Stimulated activated CD4-positive, alpha-beta T cell treated with anti-CD3 and anti-CD28 coated beads, Interleukin-1b, Interleukin-23, amount 100 ng/mL, for 1 hour (primary cell): ENCODE measurements around the gene GH1.
A peak's percentile ranks its signal among the peaks of the same experiment; 100 is the strongest.
"Not testable (repeated sequence)": the region's sequence is repeated elsewhere in the genome, so short reads cannot be mapped to it uniquely, and the experiment has no call there.

Source experiments
- DNase-seq, 2 donors: peaks; one replicate each; pipeline ENCODE4 v3.0.0-alpha.2; 2020; ENCODE audit warnings: low read depth in 2 of 2

Gene GH1

DNA sequence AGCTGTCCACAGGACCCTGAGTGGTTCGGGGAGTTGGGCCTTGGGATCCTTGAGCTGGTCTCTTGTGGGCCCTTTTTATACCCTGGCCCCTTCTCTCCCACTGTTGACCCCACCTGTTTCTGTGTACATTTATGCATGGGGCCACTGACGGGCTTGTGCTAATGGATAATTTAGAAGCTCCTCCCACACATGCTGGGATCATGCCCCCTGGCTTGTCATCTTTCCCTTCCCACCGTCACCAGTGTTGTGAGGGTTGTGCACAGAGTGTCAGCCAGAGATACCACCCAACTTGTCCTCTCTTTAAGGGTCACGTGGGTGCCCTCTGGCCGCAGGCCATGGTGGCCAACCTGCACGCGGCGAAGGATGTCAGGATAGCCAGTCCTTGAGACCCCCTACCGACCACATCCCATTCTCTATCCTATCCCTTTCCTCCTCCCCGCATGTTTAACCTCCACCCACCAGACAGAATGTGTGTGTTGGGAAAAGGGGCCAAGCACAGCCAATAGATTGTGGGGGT, at the start of gene GH1:
GH1 (minus strand) TSS at position 51 of the 517 bp plus-strand sequence. CDS start 63 bp downstream, outside the sequence.
- DNase-seq: not testable (repeated sequence)

DNA sequence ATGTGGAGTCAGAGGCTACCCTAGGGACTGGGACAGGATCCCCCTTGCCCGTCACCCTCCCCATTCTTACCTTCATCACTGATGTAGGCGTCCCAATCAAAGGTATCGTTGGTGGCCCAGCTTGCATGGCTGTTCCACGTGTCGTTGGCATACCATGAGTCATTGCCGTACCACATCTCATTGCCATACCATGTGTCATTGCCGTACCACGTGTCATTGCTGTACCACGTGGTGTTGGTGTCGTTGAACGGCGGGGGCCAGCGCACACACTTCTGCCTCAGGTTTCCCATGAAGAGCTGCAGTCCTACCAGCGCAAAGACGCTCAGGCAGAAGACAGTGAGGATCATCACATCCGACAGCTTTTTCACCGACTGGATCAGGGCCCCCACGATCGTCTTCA, 49.3 kb upstream of the GH1 start:
- no peak for DNase-seq

DNA sequence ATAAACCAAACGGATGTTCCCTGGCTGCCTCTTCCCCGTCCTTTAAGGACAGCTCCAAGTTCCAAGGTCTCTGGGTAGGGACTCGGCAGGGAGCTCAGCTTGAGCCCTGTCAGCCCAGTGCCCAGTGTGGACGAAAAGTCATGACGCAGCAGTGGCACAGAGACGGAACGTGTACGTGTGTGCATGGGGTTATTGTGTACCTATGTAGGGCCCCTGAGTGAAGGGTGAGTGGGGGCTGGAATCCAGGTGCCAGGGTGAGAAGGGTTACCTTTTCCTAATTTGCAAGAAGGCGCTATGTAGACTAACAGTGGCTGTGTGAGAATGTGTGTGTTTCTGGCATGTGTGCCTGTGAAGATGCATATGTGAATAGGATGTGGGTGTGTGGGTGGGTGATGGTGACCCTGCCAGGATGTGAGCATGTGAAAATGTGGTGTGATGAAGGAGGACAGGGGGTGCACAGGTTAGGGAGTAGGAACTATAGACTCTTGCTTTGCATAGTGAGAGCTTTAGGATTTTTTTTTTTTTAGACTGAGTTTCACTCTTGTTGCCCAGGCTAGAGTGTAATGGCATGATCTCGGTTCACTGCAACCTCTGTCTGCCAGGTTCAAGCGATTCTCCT, 48.1 kb upstream of the GH1 start:
- no peak for DNase-seq

DNA sequence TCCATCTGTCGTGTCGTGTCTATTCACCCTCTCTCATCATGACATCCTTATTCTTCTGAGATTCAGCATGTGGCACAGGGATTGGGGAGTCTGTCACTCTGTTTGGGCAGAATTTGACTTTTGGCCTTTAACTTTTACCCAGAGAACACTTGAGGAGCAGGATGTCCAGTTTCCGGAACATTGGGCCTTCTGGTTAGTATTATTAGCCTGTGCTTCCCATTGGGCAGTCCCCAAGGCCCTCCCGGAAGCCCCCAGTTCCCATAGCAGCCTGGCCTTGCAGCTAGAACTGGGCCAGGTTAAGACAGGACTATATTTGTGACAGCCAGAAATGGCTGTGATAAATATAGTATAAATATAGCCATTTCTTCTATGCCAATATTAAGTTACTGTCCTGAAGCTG, 44.5 kb upstream of the GH1 start:
- no peak for DNase-seq

DNA sequence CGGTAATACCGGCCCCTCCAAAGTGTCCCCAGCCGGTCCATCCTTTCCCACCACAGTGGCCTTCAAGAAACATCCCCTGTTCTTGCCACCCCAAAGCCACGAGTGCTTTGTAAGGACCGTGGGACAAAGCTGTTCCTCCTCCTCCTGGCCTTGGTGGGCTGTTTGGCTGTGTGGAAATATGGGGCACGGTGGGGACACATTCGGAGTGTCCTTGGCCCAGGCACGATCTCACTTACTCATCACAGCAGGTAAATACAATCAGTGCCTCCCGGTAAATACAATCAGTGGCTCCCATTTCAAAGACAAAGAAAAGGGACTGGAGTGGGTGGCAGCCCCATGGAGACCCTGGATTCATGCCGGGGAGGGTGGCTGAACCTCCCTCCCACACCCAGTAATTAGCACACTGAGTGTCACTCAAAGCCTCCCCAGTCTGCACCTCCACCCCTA, 43.7 kb upstream of the GH1 start:
- no peak for DNase-seq

DNA sequence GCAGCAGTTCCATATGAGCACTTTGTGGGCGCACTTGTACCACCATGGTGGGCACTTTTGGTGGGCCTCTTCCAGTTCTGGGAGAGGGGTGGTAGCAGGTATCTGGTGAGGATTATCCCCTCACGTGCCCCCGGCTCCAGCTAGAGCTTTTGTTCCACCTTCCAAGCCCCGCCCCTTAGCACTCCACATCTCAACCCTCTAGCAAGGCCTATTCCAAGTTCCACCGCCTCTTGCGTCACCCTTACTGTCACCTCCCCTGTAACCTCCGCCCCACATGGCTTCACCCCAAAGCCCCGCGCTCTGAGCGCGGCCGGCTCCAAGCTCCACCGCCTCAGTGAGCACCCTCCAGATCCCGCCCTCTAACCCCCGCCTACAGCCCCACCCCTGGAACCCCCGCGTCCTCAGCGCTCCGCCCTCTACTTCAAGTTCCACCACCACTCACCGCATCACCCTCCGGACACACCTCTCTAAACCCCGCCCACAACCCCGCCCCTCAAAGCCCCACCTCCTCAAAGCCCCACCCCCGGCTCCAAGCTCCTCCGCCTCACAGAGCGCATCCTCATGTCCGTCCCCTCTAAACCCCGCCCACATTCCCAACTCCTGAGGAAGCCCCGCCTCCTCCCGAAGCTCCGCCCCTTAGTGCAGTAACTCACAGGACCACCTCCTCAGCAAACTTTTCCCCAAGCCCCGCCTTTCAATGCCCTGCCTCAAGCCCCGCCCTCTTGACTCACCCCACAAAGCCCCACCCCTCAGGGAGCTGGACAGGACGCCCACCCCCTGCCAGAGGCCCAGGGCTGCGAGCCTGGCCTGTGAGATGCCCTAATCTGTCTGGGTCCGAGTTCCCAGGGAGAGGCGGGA, 42.9 kb upstream of the GH1 start:
- no peak for DNase-seq

DNA sequence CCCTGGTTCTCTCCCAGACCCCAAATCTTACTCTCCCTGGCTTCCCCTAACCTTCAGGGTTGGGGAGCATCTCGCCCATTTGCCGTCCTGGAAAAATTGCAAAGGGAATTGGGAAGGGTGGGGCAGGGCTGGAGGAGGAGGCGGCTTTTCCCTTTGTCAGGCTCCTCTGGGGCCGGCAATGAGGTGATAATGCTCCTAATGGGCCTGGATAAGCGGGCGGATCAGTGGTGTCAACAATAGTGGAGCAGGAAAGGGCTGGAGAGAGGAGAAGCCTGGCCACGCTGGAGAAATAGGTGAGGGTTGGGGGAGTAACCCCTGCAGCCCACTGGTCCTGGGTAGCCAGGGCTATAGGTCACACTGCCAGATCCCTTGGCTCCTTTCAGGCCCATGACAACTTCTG, 41.8 kb upstream of the GH1 start:
- no peak for DNase-seq

DNA sequence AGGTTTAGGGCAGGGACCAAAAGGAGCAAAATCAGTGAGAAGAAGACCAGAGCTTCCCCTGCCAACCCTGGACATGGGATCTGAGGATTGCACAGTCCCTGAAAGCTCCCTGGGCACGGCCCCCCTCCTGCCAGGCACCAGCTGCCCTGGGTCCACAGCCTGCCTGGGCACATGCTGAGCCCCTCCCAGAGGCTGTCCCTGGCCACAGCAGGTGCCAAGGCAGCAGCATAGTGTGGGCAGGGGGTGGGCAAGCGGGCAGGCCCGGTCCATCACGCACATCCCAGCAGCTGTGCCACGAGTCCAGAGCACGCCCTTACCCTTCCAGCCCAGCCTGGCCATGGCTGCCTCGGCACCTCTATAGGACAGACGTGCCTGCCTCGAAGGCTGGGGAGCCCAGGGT, 41.4 kb upstream of the GH1 start:
- DNase-seq: no peak

DNA sequence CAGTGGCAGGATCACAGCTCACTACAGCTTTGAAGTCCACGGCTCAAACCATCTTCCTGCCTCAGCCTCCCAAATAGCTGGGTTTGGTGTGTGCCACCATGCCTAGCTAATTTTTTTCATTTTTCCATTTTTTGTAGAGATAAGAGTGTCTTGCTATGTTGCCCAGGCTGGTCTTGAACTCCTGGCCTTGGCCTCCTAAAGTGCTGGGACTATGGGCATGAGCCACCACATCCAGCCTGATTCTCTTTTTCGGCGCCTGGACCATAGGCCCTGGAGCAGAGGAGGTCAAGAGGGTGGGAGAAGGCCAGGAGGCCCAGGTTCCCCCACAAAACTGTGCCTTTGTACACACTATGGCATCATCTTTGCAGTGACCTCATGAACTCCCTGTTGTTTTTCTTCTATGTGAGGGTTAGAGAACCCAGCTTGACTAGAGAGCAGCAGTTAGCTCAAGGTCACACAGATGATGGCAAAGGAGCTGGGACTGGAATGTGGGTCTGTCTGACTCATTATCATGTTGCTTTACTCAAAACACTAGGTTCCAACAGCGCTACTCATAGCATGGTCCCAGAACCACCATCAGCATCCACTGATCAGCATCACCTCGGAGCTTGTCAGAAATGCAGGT, 37.8 kb upstream of the GH1 start:
- DNase-seq: no peak

DNA sequence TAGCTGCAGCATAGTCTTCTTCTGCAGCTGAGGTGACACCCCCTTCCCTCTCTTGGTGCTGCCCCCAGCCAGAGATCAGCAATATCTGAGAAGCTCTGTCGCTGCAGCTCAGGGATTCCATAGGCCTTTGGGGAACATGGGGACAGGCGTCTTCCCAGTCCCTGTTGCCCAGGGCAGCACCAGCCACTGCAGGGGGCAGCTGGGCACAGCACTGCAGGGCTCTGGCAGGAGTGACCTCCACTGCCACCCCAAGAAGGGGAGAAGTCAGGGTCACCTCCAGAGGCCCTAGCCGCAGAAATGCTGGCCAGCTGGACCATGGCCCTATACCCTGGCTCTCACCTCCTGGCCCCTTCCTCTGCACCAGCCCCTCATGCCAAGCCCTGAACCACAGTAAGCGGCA, 37.2 kb upstream of the GH1 start:
- no peak for DNase-seq

DNA sequence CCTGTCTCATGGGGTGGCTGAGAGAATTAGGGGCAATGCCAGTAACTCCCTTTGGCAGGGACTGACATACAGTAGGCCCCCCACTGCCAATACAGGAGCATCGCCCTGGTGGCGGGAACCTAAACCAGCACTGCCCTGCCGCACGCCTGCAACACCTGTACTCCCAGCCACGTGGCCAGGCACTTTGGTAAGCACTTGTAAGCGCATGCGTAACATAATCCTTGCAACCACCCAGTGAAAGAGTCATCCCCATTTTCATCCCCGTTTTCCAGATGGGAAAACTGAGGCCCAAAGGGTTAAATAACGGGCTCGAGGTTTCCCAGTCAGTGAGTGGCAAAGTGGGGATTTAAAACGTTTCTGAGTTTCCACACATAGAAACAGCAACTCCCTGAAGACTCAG, 36.6 kb upstream of the GH1 start:
- DNase-seq: no peak

DNA sequence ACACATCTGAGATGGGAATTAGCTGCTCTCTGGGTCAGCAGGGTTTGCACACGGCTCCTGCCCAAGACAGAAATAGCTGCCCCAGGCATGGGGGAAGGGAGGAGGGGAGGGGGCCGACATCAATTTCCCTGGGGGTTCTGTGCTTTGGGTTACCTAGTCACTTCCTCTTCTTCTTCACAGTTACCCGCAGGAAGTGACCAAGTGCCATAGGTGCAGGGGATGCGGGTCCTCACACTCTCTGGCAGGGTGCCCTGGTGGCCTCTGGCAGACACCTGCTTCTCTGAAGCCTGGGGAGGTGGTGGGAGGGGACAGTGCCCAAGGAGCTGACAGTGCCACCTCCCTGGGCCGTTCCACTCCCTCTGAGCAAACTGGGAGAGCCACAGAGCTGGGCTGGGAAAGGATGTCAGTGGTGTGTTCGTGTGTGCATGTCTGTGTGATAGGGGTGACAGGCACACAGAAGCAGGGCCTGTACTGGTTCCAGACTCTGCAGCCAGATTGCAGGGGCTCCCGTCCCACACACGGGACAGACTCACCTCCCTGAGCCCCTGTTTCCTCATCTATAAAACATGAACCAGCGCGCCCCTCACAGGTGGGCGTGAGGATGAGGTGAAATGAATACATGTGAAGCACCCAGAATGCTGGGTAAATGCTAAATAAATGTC, 35.9 kb upstream of the GH1 start:
- no peak for DNase-seq

DNA sequence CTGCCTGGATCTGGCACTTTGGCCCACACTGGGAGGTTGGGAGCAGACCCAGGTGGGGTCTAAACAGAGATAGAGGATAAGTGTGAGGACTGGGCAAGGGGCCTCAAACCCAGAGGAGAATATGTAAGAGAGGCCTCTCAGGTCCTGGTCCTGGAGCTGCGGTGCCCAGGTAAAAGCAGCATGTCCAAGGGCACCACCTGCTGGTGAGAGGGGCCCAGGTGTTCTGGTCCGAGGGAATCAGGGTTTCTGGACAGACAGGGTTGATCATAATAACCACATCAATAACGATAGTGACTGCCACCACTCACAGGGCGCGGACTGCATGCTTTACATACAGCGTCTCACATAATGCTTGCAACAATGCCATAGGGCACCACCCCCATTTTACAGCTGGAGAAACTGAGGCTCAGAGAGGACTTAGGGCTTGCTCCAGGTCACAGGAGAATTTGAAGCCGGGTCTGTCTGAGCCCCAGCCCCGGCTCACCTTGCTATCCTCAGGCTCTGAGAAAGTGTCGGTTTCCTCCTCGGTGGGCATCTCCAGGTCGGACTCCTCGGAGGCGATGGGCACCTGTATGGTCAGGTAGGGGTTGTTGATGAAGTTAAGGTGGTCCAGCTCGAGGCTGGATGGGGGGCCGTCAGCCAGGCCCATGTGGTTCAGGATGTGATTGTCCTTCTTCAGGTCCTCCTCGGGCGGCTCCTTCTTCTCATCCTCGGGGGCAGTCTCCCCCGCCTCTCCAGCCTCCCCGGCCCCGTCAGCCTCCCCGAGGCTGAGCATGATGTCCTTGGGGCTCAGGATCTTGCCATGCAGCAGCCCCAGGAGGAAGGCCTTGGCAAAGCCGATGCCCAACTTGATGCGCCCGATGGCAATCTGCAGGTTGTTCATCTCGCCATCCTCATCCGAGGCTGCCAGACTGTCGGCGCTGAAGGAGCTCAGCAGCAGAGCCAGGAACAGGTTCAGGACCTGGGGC, 32.6 kb upstream of the GH1 start:
- no peak for DNase-seq

DNA sequence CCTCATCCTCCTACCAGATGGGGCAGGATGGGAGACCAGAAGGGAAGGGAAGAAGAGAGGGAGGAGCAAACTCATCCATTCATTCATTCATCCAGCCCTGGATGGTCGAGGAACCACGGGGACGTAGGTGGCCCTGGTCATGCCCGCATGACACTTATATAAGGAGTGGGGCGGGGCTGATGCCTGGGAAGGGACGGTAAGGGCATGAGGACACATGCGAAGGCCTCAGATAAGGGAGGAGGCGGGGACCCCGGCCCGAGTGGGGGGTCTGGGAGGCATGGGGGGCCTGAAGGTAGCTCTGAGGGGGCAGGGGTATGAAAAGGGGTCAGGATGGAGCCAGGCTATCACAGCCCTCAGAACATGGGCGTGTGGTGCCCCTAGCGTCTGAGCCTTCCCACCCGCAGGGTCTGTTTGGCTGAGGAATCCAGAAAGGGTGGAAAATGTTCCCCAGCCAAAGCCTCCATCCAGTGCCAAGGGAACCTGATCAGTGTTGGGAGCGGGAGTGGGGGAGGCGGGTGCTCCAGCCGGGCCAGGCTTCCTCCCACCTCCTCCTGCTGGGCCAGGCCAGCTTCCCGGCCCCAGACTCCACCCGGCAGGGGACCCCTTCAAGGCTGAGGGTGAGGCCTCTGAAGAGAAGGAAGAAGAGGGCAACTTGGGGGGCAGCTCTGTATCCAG, 31.1 kb upstream of the GH1 start:
- DNase-seq: no peak

DNA sequence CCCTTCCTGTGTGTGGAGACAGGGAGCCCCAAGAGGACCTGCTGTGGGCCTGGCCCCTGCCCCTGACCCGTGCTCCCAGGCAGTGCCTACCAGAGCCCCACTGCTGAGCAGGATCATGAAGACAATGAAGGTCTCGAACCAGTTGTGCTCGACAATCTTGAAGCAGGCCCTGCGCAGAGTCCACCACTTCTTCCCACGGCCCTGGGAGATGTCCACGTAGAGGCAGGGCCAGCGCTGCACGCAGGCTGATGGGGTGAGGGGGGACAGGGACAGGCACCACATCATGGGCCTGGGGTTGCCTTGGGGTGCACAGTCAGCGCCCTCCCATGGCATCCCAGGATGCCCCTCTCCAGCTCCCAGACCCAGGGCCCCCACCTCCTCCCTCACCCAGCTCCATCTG, 29.9 kb upstream of the GH1 start:
- no peak for DNase-seq

DNA sequence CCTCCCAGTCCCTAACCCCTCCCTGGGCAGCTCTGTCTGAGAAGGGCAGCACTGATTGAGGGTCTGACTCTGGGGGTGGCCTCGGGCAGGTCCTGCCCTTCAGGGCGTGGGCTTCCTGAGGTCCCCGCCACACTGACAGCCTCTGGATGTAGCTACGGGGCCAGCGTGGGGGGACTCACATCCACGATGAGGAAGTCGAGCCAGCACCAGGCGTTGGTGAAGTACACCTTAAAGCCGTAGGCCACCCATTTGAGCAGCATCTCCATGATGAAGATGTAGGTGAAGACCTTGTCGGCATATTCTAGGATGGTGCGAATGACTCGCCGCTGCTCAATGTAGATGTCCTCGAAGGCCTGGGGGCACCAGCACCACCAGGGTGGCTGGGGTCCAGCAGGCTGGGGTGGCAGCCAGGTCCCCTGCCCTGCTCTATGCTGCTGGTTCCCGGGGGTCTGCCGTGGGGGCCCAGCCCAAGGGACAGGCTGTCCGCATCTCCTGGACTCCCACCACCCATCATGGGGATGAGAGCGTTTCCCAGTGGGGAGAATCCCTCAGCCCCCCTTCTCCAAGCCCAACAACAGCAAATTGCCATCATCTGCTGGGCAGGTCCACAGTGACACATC, 29.2 kb upstream of the GH1 start:
- DNase-seq: no peak

DNA sequence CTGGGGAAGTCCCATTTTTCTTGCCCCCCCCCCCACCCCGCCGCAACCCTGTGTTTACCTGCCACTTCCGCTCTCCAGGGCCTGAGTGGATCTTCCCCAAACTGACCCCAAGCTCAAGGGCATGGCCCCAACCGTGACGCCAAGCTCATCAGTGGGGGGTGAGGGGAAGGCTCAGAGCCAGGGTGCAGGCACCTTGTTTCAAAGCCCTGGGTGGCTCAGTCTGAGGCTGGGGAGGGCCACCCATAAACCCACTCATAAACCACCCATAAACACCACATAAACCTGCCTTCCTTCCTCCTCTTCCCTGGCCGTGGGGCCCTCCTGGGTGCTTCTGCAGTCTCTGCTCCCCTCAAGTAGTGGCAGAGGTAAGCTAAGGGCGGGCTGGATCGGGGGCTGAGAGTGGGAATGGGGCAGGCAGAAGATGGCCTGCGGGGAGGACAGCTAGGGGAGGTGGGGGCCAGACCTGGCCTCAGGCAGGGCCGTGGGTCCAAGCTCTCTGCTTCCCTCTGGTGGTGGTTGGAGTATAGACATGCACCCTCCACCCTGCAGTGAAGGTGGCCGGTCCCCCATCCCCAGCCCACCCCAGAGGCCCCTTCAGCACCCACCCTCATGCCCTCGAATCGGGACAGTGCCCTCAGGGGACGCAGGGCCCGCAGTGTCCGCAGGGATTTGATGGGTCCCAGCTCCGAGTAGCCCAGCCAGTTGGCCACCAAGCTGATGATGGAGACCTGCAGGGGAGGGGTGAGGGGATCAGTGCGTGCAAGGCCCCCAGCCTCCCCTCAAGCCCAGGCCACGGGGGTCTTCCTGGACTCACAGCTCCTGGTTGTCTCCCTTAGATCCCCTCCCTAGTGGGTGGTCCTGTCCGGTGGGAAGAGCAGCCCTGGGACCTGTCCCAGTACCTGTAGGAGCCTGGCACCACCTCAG, 28.1 kb upstream of the GH1 start:
- peak; percentile 15 to 27 for DNase-seq

DNA sequence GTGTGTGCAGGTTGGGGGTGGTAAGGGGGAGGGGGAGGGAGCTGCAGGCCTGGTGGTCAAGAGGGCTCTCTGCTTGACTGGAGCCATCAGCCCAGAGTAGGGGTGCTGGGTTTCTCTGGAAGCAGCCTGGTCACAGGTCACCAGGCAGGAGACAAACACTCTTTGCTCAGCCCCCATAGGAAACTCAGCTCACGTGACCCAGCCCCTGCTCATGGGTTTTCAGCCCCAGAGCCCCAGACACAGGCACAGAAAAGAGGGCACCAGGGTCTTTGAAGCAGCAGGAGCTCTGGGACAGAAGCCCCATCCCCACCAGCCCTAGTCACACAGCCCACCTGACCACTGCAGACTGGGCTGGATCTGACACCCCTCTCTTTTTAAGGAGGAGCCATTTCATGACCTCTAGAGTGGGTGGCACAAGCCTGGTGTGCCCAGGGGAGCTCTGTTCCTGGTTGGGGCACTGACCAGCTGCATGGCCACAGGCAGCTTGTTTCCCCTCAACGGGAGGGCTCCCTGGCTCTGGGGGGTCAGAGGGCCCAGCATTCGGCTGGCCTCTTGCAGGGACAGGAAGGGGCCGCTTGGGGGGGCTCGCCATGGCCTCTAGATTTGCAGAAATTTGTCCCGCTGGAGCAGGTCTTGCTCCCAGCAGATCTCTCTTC, 27.3 kb upstream of the GH1 start:
- no peak for DNase-seq
